Trophoblast cell (in vitro differentiated cells and primary cell): ENCODE measurements around the gene KCNJ5.
A peak's percentile ranks its signal among the peaks of the same experiment; 100 is the strongest.

Source experiments
- DNase-seq, 2 donors: peaks; one replicate each; pipeline ENCODE4 v3.0.0-alpha.2; 2016
- H2AFZ ChIP-seq: 2 replicates; pipeline ENCODE4 v1.6.1; 2013; ENCODE audit warnings: low read length, moderate library complexity, mild to moderate bottlenecking; ENCODE audit not compliant: insufficient read depth, poor library complexity
- H2AK5ac ChIP-seq: 2 replicates; pipeline ENCODE4 v1.6.1; 2013; ENCODE audit warnings: mild to moderate bottlenecking, low read length
- H2BK120ac ChIP-seq: 2 replicates; pipeline ENCODE4 v1.6.1; 2013; ENCODE audit warnings: low read length, mild to moderate bottlenecking, moderate library complexity; ENCODE audit not compliant: insufficient read depth, poor library complexity
- H2BK12ac ChIP-seq: 2 replicates; pipeline ENCODE4 v1.6.1; 2013; ENCODE audit warnings: mild to moderate bottlenecking, low read length, moderate library complexity
- H2BK5ac ChIP-seq: 2 replicates; pipeline ENCODE4 v1.6.1; 2013; ENCODE audit warnings: low read length, low read depth, moderate library complexity, mild to moderate bottlenecking; ENCODE audit not compliant: poor library complexity
- H3K14ac ChIP-seq: 2 replicates; pipeline ENCODE4 v1.6.1; 2013; ENCODE audit warnings: mild to moderate bottlenecking, low read length
- H3K18ac ChIP-seq: 2 replicates; pipeline ENCODE4 v1.6.1; 2013; ENCODE audit warnings: mild to moderate bottlenecking, low read length
- H3K23ac ChIP-seq: 2 replicates; pipeline ENCODE4 v1.6.1; 2013; ENCODE audit warnings: low read length
- H3K27ac ChIP-seq: 2 replicates; pipeline ENCODE4 v1.5.1; 2013; ENCODE audit warnings: low read depth, mild to moderate bottlenecking, inconsistent platforms, low read length, moderate library complexity
- H3K27me3 ChIP-seq: 2 replicates; pipeline ENCODE4 v1.6.1; 2013; ENCODE audit warnings: inconsistent platforms, mild to moderate bottlenecking, low read length, moderate library complexity; ENCODE audit not compliant: insufficient read depth
- H3K36me3 ChIP-seq, 2 experiments: 1 replicate in 1 of 2; 2 replicates in 1 of 2; pipeline ENCODE4 v1.6.1; 2013; ENCODE audit warnings: low read length in 2 of 2, mild to moderate bottlenecking in 2 of 2, moderate library complexity in 1 of 2; ENCODE audit not compliant: insufficient read depth in 2 of 2, control insufficient read depth in 1 of 2
- H3K4ac ChIP-seq: 2 replicates; pipeline ENCODE4 v1.6.1; 2013; ENCODE audit warnings: low read depth, mild to moderate bottlenecking, low read length, moderate library complexity
- H3K4me1 ChIP-seq, 2 experiments: 1 replicate in 1 of 2; 2 replicates in 1 of 2; pipeline ENCODE4 v1.6.1; 2013; ENCODE audit warnings: low read length in 2 of 2, mild to moderate bottlenecking in 2 of 2, moderate library complexity in 1 of 2; ENCODE audit not compliant: insufficient read depth in 2 of 2, control insufficient read depth in 1 of 2
- H3K4me2 ChIP-seq: 2 replicates; pipeline ENCODE4 v1.6.1; 2013; ENCODE audit warnings: inconsistent platforms, mild to moderate bottlenecking, low read length, moderate library complexity
- H3K4me3 ChIP-seq: 2 replicates; pipeline ENCODE4 v1.5.1; 2013; ENCODE audit warnings: mild to moderate bottlenecking, low read depth, low read length, inconsistent platforms
- H3K79me1 ChIP-seq: one replicate; pipeline ENCODE4 v1.6.1; 2013; ENCODE audit warnings: low read length
- H3K79me2 ChIP-seq: 2 replicates; pipeline ENCODE4 v1.6.1; 2013; ENCODE audit warnings: low read length, mild to moderate bottlenecking; ENCODE audit not compliant: control insufficient read depth, insufficient read depth, poor library complexity
- H3K9ac ChIP-seq: 2 replicates; pipeline ENCODE4 v1.6.1; 2013; ENCODE audit warnings: mild to moderate bottlenecking, low read length
- H3K9me3 ChIP-seq: 2 replicates; pipeline ENCODE4 v1.6.1; 2013; ENCODE audit warnings: low read depth, mild to moderate bottlenecking, control low read depth, inconsistent platforms, low read length; ENCODE audit not compliant: insufficient read depth
- H4K12ac ChIP-seq: 2 replicates; pipeline ENCODE4 v1.6.1; 2013; ENCODE audit warnings: low read depth, mild to moderate bottlenecking, low read length, moderate library complexity
- H4K8ac ChIP-seq: 2 replicates; pipeline ENCODE4 v1.6.1; 2013; ENCODE audit warnings: low read depth, mild to moderate bottlenecking, low read length, moderate library complexity
- H4K91ac ChIP-seq: one replicate; pipeline ENCODE4 v1.6.1; 2013; ENCODE audit warnings: low read depth, mild to moderate bottlenecking, low read length, moderate library complexity
- WGBS: extraction: QIAGEN DNeasy Blood & Tissue Kit; methylation state at CpG from one replicate; pipeline ENCODE4 v1.1.7; 2013; ENCODE audit warnings: missing lambda C conversion rate; ENCODE audit not compliant: insufficient read length, insufficient coverage; ENCODE audit errors: extremely low coverage; 5-methylcytosine and 5-hydroxymethylcytosine counted together

The KCNJ5 gene

DNA sequence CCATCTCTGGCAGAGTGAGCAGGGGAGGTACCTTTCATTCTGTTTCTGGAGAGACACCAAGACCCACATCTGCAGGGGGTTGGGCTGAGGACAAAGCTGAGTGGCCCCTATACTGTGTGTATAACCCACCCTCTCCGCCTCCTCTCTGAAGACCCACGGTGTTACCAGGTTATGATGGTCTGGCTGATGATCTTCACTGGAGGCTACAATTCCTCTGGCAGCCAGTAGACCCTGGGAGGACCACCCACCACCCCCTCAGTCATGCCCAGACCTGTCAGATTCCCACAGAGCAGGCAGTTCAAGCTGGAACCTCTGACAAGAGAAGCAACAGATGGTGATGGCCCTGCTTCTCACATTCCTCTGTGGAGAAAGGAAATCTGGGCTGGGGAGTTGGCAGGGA lies 12.7 kb upstream of the KCNJ5 start:
- H3K4me1 ChIP-seq, result no peaks in the 10 kb centered on the region
- H3K79me1 ChIP-seq, result no peaks in the 10 kb centered on the region
- H4K8ac ChIP-seq, result no peak overlapping the region
- H3K79me2 ChIP-seq, result no peaks in the 10 kb centered on the region
- H3K23ac ChIP-seq, result no peak overlapping the region
- H3K4ac ChIP-seq, result no peak overlapping the region
- no peak overlapping the region for H4K91ac ChIP-seq
- H2AK5ac ChIP-seq, result no peak overlapping the region
- peak overlapping the region; percentile 37 for H3K14ac ChIP-seq
- no peaks in the 10 kb centered on the region for H3K36me3 ChIP-seq
- H3K18ac ChIP-seq, result no peak overlapping the region
- no peak overlapping the region for H3K9ac ChIP-seq
- peak overlapping the region; percentile 32 for H2BK12ac ChIP-seq
- H3K27ac ChIP-seq, result no peak overlapping the region
- H3K4me2 ChIP-seq, result no peak overlapping the region
- no peak overlapping the region for H2BK120ac ChIP-seq
- H2AFZ ChIP-seq, result no peak overlapping the region
- no peak overlapping the region for H4K12ac ChIP-seq
- no peak for DNase-seq
- no peak overlapping the region for H3K4me3 ChIP-seq
- no peaks in the 10 kb centered on the region for H3K9me3 ChIP-seq
- WGBS, result no CpG with 5 or more reads among the region's 2 CpGs
- H2BK5ac ChIP-seq, result no peak overlapping the region
- no peaks in the 10 kb centered on the region for H3K27me3 ChIP-seq

DNA sequence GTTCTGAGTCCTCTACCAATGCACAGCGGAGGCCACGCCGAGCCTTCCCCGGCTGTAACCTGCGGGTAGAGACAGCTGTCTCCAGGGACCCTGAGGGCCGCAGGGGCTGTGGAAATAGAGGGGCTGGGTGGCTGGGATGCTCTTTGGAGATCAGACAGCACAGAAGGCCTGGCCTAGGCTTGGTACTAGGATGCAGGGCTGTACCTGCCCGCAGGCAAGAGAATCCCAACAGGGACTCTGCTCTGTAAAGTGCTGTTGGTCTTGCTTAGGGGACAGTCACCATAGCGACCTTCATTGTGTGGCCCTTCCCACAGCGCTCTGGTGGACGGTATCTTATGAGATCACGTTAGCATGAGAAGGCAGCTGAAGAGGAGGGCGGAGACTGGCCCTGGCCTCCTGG lies 11.3 kb upstream of the KCNJ5 start:
- Histone ChIP-seq H2BK120ac (no peak overlapping the region), H2AFZ (no peak overlapping the region), H3K23ac (no peak overlapping the region), H4K8ac (no peak overlapping the region), H3K79me2 (no peaks in the 10 kb centered on the region), H3K18ac (no peak overlapping the region), H3K4me1 (no peaks in the 10 kb centered on the region), H4K91ac (no peak overlapping the region), H3K9me3 (no peaks in the 10 kb centered on the region), H3K27me3 (no peaks in the 10 kb centered on the region), H3K14ac (no peak overlapping the region), H3K4me3 (no peak overlapping the region), H4K12ac (no peak overlapping the region), H3K27ac (no peak overlapping the region), H3K4me2 (no peak overlapping the region), H3K36me3 (no peaks in the 10 kb centered on the region), H2BK12ac (no peak overlapping the region), H2AK5ac (no peak overlapping the region), H3K4ac (no peak overlapping the region), H3K9ac (no peak overlapping the region), H2BK5ac (no peak overlapping the region), H3K79me1 (no peaks in the 10 kb centered on the region)
- no CpG with 5 or more reads among the region's 12 CpGs for WGBS
- DNase-seq, result no peak

DNA sequence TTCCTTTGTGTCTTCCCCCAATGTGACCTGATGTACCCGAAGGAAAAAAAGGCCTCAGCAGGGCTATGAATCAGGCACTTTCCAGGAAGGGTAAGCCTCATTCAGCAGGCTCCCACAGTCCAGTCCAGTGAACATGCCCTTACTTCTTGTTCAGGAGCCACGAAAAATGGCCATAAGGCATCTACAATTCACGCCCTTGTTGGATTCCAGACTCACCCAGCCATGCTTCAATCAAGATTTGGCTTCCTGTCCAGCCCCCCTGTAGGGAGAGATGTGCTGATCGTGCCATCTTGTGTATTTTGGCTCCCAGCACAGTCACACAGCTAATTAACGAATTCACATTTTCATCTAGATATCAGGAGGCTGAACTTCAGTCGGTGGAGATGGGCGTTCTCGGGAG lies 9.9 kb upstream of the KCNJ5 start:
- Histone ChIP-seq H3K27ac (no peak overlapping the region), H3K9me3 (no peaks in the 10 kb centered on the region), H2BK120ac (no peak overlapping the region), H3K4me2 (no peak overlapping the region), H3K23ac (no peak overlapping the region), H3K79me1 (no peaks in the 10 kb centered on the region), H3K14ac (no peak overlapping the region), H3K36me3 (no peaks in the 10 kb centered on the region), H2BK12ac (no peak overlapping the region), H3K9ac (no peak overlapping the region), H3K79me2 (no peaks in the 10 kb centered on the region), H2AFZ (no peak overlapping the region), H2AK5ac (no peak overlapping the region), H2BK5ac (no peak overlapping the region), H3K18ac (no peak overlapping the region), H3K4me3 (no peak overlapping the region), H4K12ac (no peak overlapping the region), H3K4me1 (no peaks in the 10 kb centered on the region), H4K8ac (no peak overlapping the region), H4K91ac (no peak overlapping the region), H3K4ac (no peak overlapping the region), H3K27me3 (no peaks in the 10 kb centered on the region)
- DNase-seq, result no peak
- no CpG with 5 or more reads among the region's 8 CpGs for WGBS

GRCh38 chr11:128882451-128882850 lies 8.7 kb upstream of the KCNJ5 start:
- Histone ChIP-seq H3K9ac (no peak overlapping the region), H4K8ac (no peak overlapping the region)

More at GRCh38 chr11:128882451-128882850, 8.7 kb upstream of the KCNJ5 start:
- Histone ChIP-seq H4K12ac (no peak overlapping the region), H3K79me2 (no peaks in the 10 kb centered on the region), H3K4me1 (no peaks in the 10 kb centered on the region), H3K27me3 (no peaks in the 10 kb centered on the region), H2AK5ac (no peak overlapping the region), H3K23ac (no peak overlapping the region), H2BK5ac (no peak overlapping the region), H3K36me3 (no peaks in the 10 kb centered on the region), H3K4ac (no peak overlapping the region), H3K4me2 (no peak overlapping the region), H3K4me3 (no peak overlapping the region), H3K14ac (no peak overlapping the region), H3K79me1 (no peaks in the 10 kb centered on the region), H2AFZ (no peak overlapping the region), H3K9me3 (no peaks in the 10 kb centered on the region), H4K91ac (no peak overlapping the region), H3K18ac (no peak overlapping the region), H3K27ac (no peak overlapping the region), H2BK12ac (no peak overlapping the region), H2BK120ac (no peak overlapping the region)
- DNase-seq, result no peak
- WGBS, result no CpG with 5 or more reads among the region's 5 CpGs
